ENCODE measurements around the gene SMG9. TPM values are rescaled to one million over a fixed set of nuclear protein-coding genes. Genes with fewer than 3 reads are reported as not detected.

The SMG9 gene
- total RNA-seq, 2 experiments from 2014 or later: 58.2 to 58.3 TPM

GRCh38 chr19:43700395-43701000 is 54.3 kb downstream of the SMG9 start:
- peak; percentile 37 for DNase-seq
- CTCF ChIA-PET: interaction anchor here (0.7 to 2.0 kb wide), 2 partner anchors 24 to 32 kb away, joined by 3 to 9 read pairs; no protein-coding TSS in a partner anchor
- Mint-ChIP-seq H3K9me3 (peaks cover 6% of the 10 kb centered on the region), H3K27ac (peak overlapping the region; percentile 98), H3K27me3 (no peaks in the 10 kb centered on the region), H3K36me3 (peaks cover 2% of the 10 kb centered on the region), H3K4me1 (ENCODE audit: low read depth) (peaks cover 23% of the 10 kb centered on the region), H3K4me3 (peak overlapping the region; percentile 69)
- intact Hi-C loops (cut with micrococcal nuclease): no loop called here
- POLR2A ChIA-PET: interaction anchor here (0.9 to 1.0 kb wide), 3 partner anchors 32 to 172 kb away, joined by 3 to 4 read pairs (median 3); no protein-coding TSS in a partner anchor

GRCh38 chr19:43699506-43700394 is 55.0 kb downstream of the SMG9 start:
- Mint-ChIP-seq H3K27me3 (peaks cover 2% of the 10 kb centered on the region), H3K36me3 (peaks cover 4% of the 10 kb centered on the region), H3K4me1 (ENCODE audit: low read depth) (peaks cover 23% of the 10 kb centered on the region), H3K9me3 (peaks cover 9% of the 10 kb centered on the region), H3K4me3 (peak overlapping the region; percentile 38), H3K27ac (peak overlapping the region; percentile 98)
- intact Hi-C loops (cut with micrococcal nuclease): no loop called here
- POLR2A ChIA-PET: no interaction called here
- DNase-seq: peak; percentile 14
- CTCF ChIA-PET: no interaction called here

- POLR2A ChIA-PET: interaction anchor here (0.6 kb wide), 1 partner anchor 169 kb away, joined by 4 read pairs; no protein-coding TSS in a partner anchor
- no peak for DNase-seq
- Mint-ChIP-seq H3K36me3 (peaks cover 6% of the 10 kb centered on the region), H3K27ac (no peak overlapping the region), H3K4me1 (ENCODE audit: low read depth) (peaks cover 23% of the 10 kb centered on the region), H3K9me3 (peaks cover 13% of the 10 kb centered on the region), H3K27me3 (peaks cover 2% of the 10 kb centered on the region), H3K4me3 (no peak overlapping the region)
- intact Hi-C loops (cut with micrococcal nuclease): no loop called here
- CTCF ChIA-PET: interaction anchor here (1.2 kb wide), 1 partner anchor 15 kb away, joined by 3 read pairs; no protein-coding TSS in a partner anchor
Observed at GRCh38 chr19:43697295-43697694, 57.5 kb downstream of the SMG9 start.

- H3K27me3 Mint-ChIP-seq: peaks cover 2% of the 10 kb centered on the region
- no peak overlapping the region for H3K27ac Mint-ChIP-seq
- ChIA-PET POLR2A (no interaction called here), CTCF (no interaction called here)
- peaks cover 16% of the 10 kb centered on the region for H3K4me1 Mint-ChIP-seq (ENCODE audit: low read depth)
- intact Hi-C loops (cut with micrococcal nuclease): no loop called here
- no peak for DNase-seq
- H3K9me3 Mint-ChIP-seq: peaks cover 23% of the 10 kb centered on the region
- H3K36me3 Mint-ChIP-seq: peaks cover 15% of the 10 kb centered on the region
- H3K4me3 Mint-ChIP-seq: no peak overlapping the region
Observed at GRCh38 chr19:43695985-43696704, 58.6 kb downstream of the SMG9 start.

- CTCF ChIA-PET: no interaction called here
- Mint-ChIP-seq H3K4me3 (no peak overlapping the region), H3K36me3 (peaks cover 15% of the 10 kb centered on the region), H3K4me1 (ENCODE audit: low read depth) (peaks cover under 1% of the 10 kb centered on the region), H3K27ac (no peak overlapping the region), H3K27me3 (peaks cover 2% of the 10 kb centered on the region), H3K9me3 (peaks cover 31% of the 10 kb centered on the region)
- POLR2A ChIA-PET: no interaction called here
- no peak for DNase-seq
- intact Hi-C loops (cut with micrococcal nuclease): no loop called here
Observed at GRCh38 chr19:43694553-43694952, 60.2 kb downstream of the SMG9 start.

GRCh38 chr19:43692877-43693276 is 61.9 kb downstream of the SMG9 start:
- Mint-ChIP-seq H3K27me3 (peaks cover 2% of the 10 kb centered on the region), H3K4me1 (ENCODE audit: low read depth) (no peaks in the 10 kb centered on the region), H3K27ac (no peak overlapping the region), H3K9me3 (peaks cover 31% of the 10 kb centered on the region), H3K4me3 (no peak overlapping the region), H3K36me3 (peaks cover 15% of the 10 kb centered on the region)
- DNase-seq: no peak
- ChIA-PET POLR2A (no interaction called here), CTCF (no interaction called here)
- intact Hi-C loops (cut with micrococcal nuclease): no loop called here

GRCh38 chr19:43692385-43692784 is 62.4 kb downstream of the SMG9 start:
- intact Hi-C loops (cut with micrococcal nuclease): no loop called here
- CTCF ChIA-PET: no interaction called here

GRCh38 chr19:43691755-43692154 is 63.0 kb downstream of the SMG9 start:
- ChIA-PET POLR2A (no interaction called here), CTCF (no interaction called here)
- intact Hi-C loops (cut with micrococcal nuclease): no loop called here
- Mint-ChIP-seq H3K4me3 (no peak overlapping the region), H3K9me3 (peaks cover 31% of the 10 kb centered on the region), H3K27me3 (peaks cover 2% of the 10 kb centered on the region), H3K36me3 (peaks cover 15% of the 10 kb centered on the region), H3K27ac (no peak overlapping the region), H3K4me1 (ENCODE audit: low read depth) (peaks cover 3% of the 10 kb centered on the region)
- no peak for DNase-seq

More at GRCh38 chr19:43692385-43692784, 62.4 kb downstream of the SMG9 start:
- Mint-ChIP-seq H3K4me3 (no peak overlapping the region), H3K27me3 (peaks cover 2% of the 10 kb centered on the region), H3K4me1 (ENCODE audit: low read depth) (no peaks in the 10 kb centered on the region), H3K36me3 (peaks cover 15% of the 10 kb centered on the region), H3K27ac (no peak overlapping the region), H3K9me3 (peaks cover 31% of the 10 kb centered on the region)
- POLR2A ChIA-PET: no interaction called here
- no peak for DNase-seq

- H3K27me3 Mint-ChIP-seq: peaks cover 2% of the 10 kb centered on the region
- H3K9me3 Mint-ChIP-seq: peaks cover 25% of the 10 kb centered on the region
- intact Hi-C loops (cut with micrococcal nuclease): no loop called here
- H3K4me1 Mint-ChIP-seq (ENCODE audit: low read depth): peaks cover 3% of the 10 kb centered on the region
- H3K27ac Mint-ChIP-seq: no peak overlapping the region
- ChIA-PET POLR2A (no interaction called here), CTCF (no interaction called here)
- no peak overlapping the region for H3K4me3 Mint-ChIP-seq
- H3K36me3 Mint-ChIP-seq: peaks cover 15% of the 10 kb centered on the region
- no peak for DNase-seq
Observed at GRCh38 chr19:43690890-43691289, 63.9 kb downstream of the SMG9 start.

- POLR2A ChIA-PET: no interaction called here
- Mint-ChIP-seq H3K27ac (no peak overlapping the region), H3K9me3 (peaks cover 25% of the 10 kb centered on the region), H3K4me1 (ENCODE audit: low read depth) (peaks cover 3% of the 10 kb centered on the region), H3K4me3 (no peak overlapping the region), H3K36me3 (peaks cover 15% of the 10 kb centered on the region), H3K27me3 (peaks cover 2% of the 10 kb centered on the region)
- DNase-seq: no peak
- CTCF ChIA-PET: no interaction called here
- intact Hi-C loops (cut with micrococcal nuclease): no loop called here
Observed at GRCh38 chr19:43690444-43690843, 64.3 kb downstream of the SMG9 start.

GRCh38 chr19:43688059-43688701 is 66.6 kb downstream of the SMG9 start:
- Mint-ChIP-seq H3K9me3 (peaks cover 22% of the 10 kb centered on the region), H3K4me1 (ENCODE audit: low read depth) (peaks cover 3% of the 10 kb centered on the region), H3K36me3 (peaks cover 12% of the 10 kb centered on the region), H3K27ac (no peak overlapping the region), H3K27me3 (no peaks in the 10 kb centered on the region), H3K4me3 (no peak overlapping the region)
- ChIA-PET CTCF (no interaction called here), POLR2A (no interaction called here)
- intact Hi-C loops (cut with micrococcal nuclease): no loop called here
- no peak for DNase-seq

GRCh38 chr19:43687660-43687997 is 67.1 kb downstream of the SMG9 start:
- intact Hi-C loops (cut with micrococcal nuclease): no loop called here

More at GRCh38 chr19:43687660-43687997, 67.1 kb downstream of the SMG9 start:
- DNase-seq: no peak
- no peak overlapping the region for H3K4me3 Mint-ChIP-seq
- peaks cover 12% of the 10 kb centered on the region for H3K36me3 Mint-ChIP-seq
- no peak overlapping the region for H3K27ac Mint-ChIP-seq
- ChIA-PET POLR2A (no interaction called here), CTCF (no interaction called here)
- no peaks in the 10 kb centered on the region for H3K27me3 Mint-ChIP-seq
- H3K9me3 Mint-ChIP-seq: peaks cover 21% of the 10 kb centered on the region
- peaks cover 3% of the 10 kb centered on the region for H3K4me1 Mint-ChIP-seq (ENCODE audit: low read depth)

All from activated CD4-positive, alpha-beta memory T cell treated with anti-CD3 and anti-CD28 coated beads for 36 hours (primary cell).